Transverse colon (tissue), 4 donors: Measurements from ENCODE around the gene GALNT11. TPM values are rescaled to one million over a fixed set of nuclear protein-coding genes. Genes with fewer than 3 reads are reported as not detected.

ENCODE experiments used
- DNase-seq: peaks from one replicate; pipeline ENCODE4 v3.0.0-alpha.2; 2019
- H3K27ac ChIP-seq, 4 donors: fragments of 200-600 bp; sonication (generic); 2 replicates each; pipeline ENCODE4 v1.5.1; 2016 to 2018; ENCODE audit warnings: inconsistent platforms in 4 of 4
- H3K27me3 ChIP-seq: fragments of 200-600 bp; sonication (generic); 2 replicates; pipeline ENCODE4 v1.5.1; 2017; ENCODE audit warnings: inconsistent platforms
- H3K36me3 ChIP-seq, 4 donors: fragments of 200-600 bp; sonication (generic); 2 replicates each; pipeline ENCODE4 v1.5.1; 2017 to 2019; ENCODE audit warnings: inconsistent platforms in 4 of 4
- H3K4me1 ChIP-seq, 4 donors: fragments of 200-600 bp; sonication (generic); 2 replicates each; pipeline ENCODE4 v1.5.1; 2017 to 2020; ENCODE audit warnings: inconsistent platforms in 4 of 4
- H3K4me3 ChIP-seq, 4 donors: fragments of 200-600 bp; sonication (generic); 1 replicate in 1 of 4; 2 replicates in 3 of 4; pipeline versions ENCODE4 v1.5.1 to v1.6.1; 2017 to 2019; ENCODE audit warnings: inconsistent platforms in 4 of 4
- H3K9me3 ChIP-seq, 2 donors: fragments of 200-600 bp; sonication (generic); 2 replicates each; pipeline ENCODE4 v1.5.1; 2017 to 2019; ENCODE audit warnings: inconsistent platforms in 2 of 2
- EP300 ChIP-seq: sonication (generic); formaldehyde crosslinking; IDR thresholded peaks from one replicate; pipeline ENCODE4 v1.6.1; 2017; ENCODE audit warnings: antibody characterized with exemption, low read depth
- POLR2A ChIP-seq: fragments of 450-650 bp; IDR thresholded peaks from one replicate; pipeline ENCODE4 v1.6.1; 2016; ENCODE audit warnings: antibody characterized with exemption, mild to moderate bottlenecking, moderate library complexity
- POLR2AphosphoS5 ChIP-seq, 3 donors: sonication (generic); formaldehyde crosslinking; IDR thresholded peaks; one replicate each; pipeline ENCODE4 v1.6.1; 2016; ENCODE audit warnings: antibody characterized with exemption in 3 of 3
- WGBS, 2 donors: methylation state at CpG; one replicate each; pipeline ENCODE4 v1.1.5; 2018; ENCODE audit warnings: low coverage in 1 of 2; 5-methylcytosine and 5-hydroxymethylcytosine counted together
- in situ Hi-C, 4 donors: fragments of 200-750 bp; cut with MboI; loops; one replicate each; pipeline versions ENCODE4 v1.15.0 to v1.15.1; 2017; ENCODE audit warnings: low sequenced_read_pairs in 3 of 4, low pct_ligation_motif_present in 1 of 4, low pct_unique_long_range_greater_than_20kb in 1 of 4
- intact Hi-C: fragments of 100-400 bp; cut with DNase I; formaldehyde crosslinking; loops from one replicate; pipeline ENCODE4 v1.15.1; 2023; ENCODE audit warnings: low total_unique reads
- total RNA-seq, 4 donors: library from RNA; depleted of rRNA; stranded (reverse); fragments of >200 nt; gene quantifications; one replicate each; pipeline ENCODE4 v1.1.0, GENCODE V29; 2016
- TF ChIP-seq, protein P1 (sequence below), 5 experiments: fragments of 200-600 bp in 3 of 5; fragments of 450-650 bp in 2 of 5; sonication (generic) in 3 of 5; IDR thresholded peaks; 1 replicate in 2 of 5; 2 replicates in 3 of 5; pipeline ENCODE4 v1.5.1; 2016 to 2017; ENCODE audit warnings: antibody characterized with exemption in 5 of 5, inconsistent platforms in 3 of 5, mild to moderate bottlenecking in 2 of 5, moderate library complexity in 1 of 5

Gene GALNT11
- total RNA-seq, 4 donors from 2014 or later = 14.7 to 36.2 (median 24.0) TPM

DNA sequence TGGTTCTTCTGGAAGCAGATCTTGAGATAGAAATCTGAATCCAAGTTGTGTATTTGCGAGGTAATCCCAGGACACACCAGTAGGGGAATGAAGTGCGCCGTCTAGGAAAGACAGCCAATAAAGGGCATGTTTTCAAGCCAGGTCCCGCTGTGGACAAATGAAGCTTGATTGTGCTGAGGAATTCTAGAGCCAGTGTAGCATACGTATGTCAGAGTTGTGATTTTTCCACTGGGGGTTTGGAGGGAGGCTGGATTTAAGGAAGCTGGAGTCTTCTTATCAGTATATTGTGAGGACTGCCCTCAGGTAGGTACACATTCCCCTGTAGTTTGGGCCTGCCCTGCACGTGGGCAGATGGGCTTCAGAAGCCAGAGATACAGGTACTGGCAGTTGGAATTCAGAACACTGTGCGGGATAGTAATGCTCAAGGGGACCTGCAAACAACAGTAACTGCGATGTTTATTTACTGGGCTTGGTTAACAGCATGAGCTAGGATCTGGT, 50.9 kb downstream of the GALNT11 start:
- H3K4me3 ChIP-seq = no peak overlapping the region
- peak overlapping the region in 3 of 4 donors; percentile 18 to 63 (median 44) for H3K27ac ChIP-seq
- H3K36me3 ChIP-seq = no peaks in the 10 kb centered on the region
- H3K27me3 ChIP-seq = no peaks in the 10 kb centered on the region
- peak; percentile 47 for DNase-seq
- no peaks in the 10 kb centered on the region for H3K9me3 ChIP-seq
- 61% methylated on average over 8 of the region's 8 CpGs; no CpG with 5 or more reads in 1 of the 2 donors for WGBS, 2 donors
- intact Hi-C loops (no loop called here), in situ Hi-C loops (no loop called here)
- H3K4me1 ChIP-seq = peaks cover 0 to 35% (median 16%) of the 10 kb centered on the region in 4 donors
- TF ChIP-seq, protein P1, sequence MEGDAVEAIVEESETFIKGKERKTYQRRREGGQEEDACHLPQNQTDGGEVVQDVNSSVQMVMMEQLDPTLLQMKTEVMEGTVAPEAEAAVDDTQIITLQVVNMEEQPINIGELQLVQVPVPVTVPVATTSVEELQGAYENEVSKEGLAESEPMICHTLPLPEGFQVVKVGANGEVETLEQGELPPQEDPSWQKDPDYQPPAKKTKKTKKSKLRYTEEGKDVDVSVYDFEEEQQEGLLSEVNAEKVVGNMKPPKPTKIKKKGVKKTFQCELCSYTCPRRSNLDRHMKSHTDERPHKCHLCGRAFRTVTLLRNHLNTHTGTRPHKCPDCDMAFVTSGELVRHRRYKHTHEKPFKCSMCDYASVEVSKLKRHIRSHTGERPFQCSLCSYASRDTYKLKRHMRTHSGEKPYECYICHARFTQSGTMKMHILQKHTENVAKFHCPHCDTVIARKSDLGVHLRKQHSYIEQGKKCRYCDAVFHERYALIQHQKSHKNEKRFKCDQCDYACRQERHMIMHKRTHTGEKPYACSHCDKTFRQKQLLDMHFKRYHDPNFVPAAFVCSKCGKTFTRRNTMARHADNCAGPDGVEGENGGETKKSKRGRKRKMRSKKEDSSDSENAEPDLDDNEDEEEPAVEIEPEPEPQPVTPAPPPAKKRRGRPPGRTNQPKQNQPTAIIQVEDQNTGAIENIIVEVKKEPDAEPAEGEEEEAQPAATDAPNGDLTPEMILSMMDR (IDR thresholded peaks at IDR 0.05) = peak; percentile 44 to 78 (median 62)
- no peak for TF ChIP-seq EP300

DNA sequence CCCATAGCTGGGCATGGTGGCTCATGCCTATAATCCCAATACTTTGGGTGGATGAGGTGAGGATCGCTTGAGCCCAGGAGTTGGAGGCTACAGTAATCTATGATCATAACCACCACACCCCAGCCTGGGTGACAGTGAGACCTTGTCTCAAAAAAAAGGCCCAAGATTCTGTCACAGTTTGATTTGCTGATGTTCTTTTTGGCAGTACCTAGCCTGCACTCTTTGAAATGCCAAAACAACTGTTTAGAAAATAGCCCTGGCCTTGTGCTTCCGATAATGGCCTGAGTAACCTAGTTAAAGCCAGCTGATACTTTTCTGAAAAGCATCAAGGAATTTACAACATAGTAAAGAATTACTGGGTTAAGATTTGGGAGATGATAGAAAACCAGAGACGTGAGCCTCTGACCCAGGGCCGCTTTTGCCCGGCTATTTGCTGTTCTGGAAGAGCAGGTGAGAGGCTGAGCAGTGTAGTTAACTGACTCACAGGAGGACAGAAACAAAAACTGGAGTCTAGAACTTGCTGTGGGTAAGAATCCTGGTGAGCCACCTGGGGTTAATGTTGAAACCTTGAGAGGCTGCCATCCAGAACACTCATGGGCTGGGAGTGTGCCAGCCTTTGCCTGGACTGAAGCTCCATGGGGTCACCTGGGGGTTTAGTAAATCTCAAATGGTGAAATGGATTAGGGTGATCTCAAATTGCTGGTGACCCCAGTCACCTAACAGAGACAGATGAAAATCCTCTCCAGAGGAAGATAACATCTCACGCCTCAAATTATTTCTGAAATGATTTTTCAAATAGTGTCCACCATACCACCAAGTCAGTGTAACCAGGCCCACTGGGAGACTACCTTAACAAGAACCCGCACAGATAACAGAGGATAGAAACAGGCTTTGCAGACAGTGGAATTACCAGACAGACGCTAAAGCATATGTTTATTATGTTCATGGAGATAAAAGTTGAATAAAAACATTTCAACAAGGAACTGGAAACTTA, 51.8 kb downstream of the GALNT11 start:
- intact Hi-C loops (no loop called here), in situ Hi-C loops (no loop called here)
- Histone ChIP-seq H3K27me3 (no peaks in the 10 kb centered on the region), H3K36me3 (no peaks in the 10 kb centered on the region), H3K27ac (peak overlapping the region in 3 of 4 donors; percentile 18 to 63 (median 44)), H3K4me1 (peaks cover 0 to 36% (median 16%) of the 10 kb centered on the region in 4 donors), H3K9me3 (no peaks in the 10 kb centered on the region), H3K4me3 (no peak overlapping the region)
- 89% methylated on average over 7 to 8 of the region's 8 CpGs for WGBS, 2 donors
- no peak for TF ChIP-seq POLR2AphosphoS5 (IDR thresholded peaks at IDR 0.05)
- no peak for DNase-seq

DNA sequence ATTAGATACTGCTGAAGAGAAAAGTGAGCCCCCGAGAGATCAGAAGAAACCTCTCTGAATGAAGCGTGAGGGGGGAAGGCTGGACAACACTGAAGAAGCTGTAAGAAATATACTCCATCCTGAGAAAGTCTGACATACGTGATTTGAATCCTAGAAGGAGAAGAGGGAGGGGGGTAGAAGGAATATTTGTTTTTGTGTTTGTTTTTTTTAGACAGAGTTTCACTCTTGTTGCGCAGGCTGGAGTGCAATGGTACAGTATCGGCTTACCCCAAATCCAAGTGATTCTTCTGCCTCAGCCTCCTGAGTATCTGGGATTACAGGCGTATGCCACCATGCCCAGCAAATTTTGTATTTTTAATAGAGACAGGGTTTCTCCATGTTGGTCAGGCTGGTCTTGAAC, 52.6 kb downstream of the GALNT11 start:
- DNase-seq = no peak
- in situ Hi-C loops = no loop called here
- no peak overlapping the region for H3K27ac ChIP-seq
- H3K4me1 ChIP-seq = peaks cover 0 to 38% (median 16%) of the 10 kb centered on the region in 4 donors
- no peaks in the 10 kb centered on the region for H3K27me3 ChIP-seq
- H3K36me3 ChIP-seq = no peaks in the 10 kb centered on the region
- H3K4me3 ChIP-seq = no peak overlapping the region
- H3K9me3 ChIP-seq = no peaks in the 10 kb centered on the region
- WGBS, 2 donors = 78 to 91% methylated on average over 5 to 6 of the region's 6 CpGs
- TF ChIP-seq EP300 = no peak
- TF ChIP-seq, protein P1 (IDR thresholded peaks at IDR 0.05) = no peak
- TF ChIP-seq POLR2AphosphoS5 (IDR thresholded peaks at IDR 0.05) = no peak
- no peak for TF ChIP-seq POLR2A
- intact Hi-C loops = no loop called here

DNA sequence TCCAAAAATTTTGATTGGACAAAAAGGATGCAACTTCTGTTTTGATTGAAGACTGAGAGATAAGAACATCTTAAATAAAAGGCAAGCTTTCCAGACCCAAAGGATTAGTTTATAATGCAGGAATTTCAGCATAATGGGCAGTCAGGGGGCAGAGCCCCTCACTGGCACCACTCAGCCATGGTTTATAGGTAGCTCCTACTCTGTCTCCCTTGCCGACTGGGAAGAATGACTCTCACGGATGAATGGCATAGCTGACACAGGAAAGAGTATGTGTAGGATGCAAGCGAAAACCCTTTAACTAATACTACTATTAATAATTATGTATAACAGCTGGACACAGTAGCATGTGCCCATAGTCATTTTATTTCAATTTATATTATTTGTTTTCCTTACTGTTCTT, 53.3 kb downstream of the GALNT11 start:
- H3K4me3 ChIP-seq = no peak overlapping the region
- no peaks in the 10 kb centered on the region for H3K27me3 ChIP-seq
- in situ Hi-C loops = no loop called here
- 85 to 92% methylated on average over 3 of the region's 3 CpGs for WGBS, 2 donors
- peaks cover 0 to 38% (median 16%) of the 10 kb centered on the region in 4 donors for H3K4me1 ChIP-seq
- intact Hi-C loops = no loop called here
- H3K36me3 ChIP-seq = no peaks in the 10 kb centered on the region
- no peaks in the 10 kb centered on the region for H3K9me3 ChIP-seq
- TF ChIP-seq POLR2AphosphoS5 (IDR thresholded peaks at IDR 0.05) = no peak
- no peak for TF ChIP-seq EP300
- TF ChIP-seq, protein P1 (IDR thresholded peaks at IDR 0.05) = no peak
- no peak for TF ChIP-seq POLR2A
- DNase-seq = no peak
- no peak overlapping the region for H3K27ac ChIP-seq
